Measurements from ENCODE around the gene RCOR2.
"Not testable (repeated sequence)": the region's sequence is repeated elsewhere in the genome, so short reads cannot be mapped to it uniquely, and the experiment has no call there.

Gene RCOR2

DNA sequence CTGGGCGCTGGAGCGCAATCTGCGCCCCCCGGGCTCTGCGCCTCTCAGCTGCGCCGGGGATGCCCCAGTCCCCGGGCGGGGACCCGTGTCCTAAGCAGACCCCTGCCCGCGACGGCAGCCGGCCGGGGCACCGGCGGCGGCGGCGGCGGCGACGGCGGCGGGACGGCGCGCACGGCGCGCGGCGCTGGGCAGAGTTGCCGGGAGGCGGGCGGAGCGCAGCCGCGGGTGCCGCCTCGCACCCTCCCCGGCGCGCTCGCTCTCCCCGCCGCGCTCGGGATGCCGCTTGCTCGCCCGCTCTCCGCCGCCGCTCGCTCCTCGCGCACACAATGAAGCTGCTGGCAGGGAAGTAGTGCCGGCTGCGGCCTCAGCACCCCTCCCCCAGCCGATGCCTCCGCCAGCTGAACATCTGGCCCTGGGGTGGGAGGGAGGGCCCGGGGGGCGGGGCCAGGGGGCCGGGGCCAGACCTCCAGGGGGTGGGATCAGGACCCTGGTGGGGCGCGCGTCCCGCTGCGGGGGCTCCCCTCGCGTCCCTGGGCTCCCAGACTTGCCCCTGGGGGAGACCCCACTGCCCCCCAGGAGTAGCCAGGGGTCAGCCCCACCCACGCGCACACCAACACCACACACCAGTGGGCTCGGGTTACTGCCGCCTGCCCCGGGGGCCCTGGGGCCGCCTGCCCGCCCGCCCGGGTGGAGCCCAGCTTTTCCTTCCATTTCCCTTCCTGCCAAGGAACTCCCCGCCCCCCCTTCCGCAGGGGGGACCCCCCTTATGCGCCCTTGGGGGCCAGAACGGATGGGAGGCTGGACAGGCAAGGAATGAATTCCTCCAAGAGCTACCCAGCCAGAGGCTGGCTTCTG lies at the start of gene RCOR2:
TSS of gene RCOR2 (minus strand) at position 328 of the 855 bp plus-strand sequence. CDS start 708 bp downstream, outside the sequence.
- FAIRE-seq = no peak

DNA sequence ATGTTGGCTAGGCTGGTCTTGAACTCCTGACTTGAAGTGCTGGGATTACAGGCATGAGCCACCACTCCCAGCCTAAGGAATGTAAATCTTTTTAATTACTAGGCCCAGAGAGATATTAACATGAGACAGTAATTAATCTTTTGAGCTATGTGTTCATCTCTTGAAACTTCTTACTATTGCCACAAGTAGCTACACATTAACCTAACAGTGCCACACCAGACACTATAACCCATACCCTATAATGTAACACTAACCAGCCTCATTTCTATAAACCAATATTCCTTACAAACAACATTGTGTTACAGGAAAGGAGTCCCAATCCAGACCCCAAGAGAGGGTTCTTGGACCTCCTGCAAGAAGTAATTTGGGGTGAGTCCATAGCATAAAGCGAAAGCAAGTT lies 49.5 kb upstream of the RCOR2 start:
- no peak for FAIRE-seq

DNA sequence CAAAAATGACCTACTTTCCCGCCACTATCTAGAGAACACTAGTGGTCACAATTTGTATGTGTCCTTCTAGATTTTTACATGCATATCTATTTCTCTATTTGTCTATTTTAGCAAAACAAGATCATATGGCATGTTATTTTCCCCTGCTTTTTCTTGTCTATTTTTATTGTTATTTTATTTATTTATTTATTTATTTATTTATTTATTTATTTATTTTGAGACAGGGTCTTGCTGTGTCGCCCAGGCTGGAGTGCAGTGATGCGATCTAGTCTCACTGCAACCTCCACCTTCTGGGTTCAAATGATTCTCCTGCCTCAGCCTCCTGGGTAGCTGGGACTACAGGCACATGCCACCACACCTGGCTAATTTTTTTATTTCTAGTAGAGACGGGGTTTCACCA lies 46.9 kb upstream of the RCOR2 start:
- not testable (repeated sequence) for FAIRE-seq

- FAIRE-seq = no peak
These were observed 44.8 kb upstream of the RCOR2 start for GRCh38 chr11:63961608-63962412.

DNA sequence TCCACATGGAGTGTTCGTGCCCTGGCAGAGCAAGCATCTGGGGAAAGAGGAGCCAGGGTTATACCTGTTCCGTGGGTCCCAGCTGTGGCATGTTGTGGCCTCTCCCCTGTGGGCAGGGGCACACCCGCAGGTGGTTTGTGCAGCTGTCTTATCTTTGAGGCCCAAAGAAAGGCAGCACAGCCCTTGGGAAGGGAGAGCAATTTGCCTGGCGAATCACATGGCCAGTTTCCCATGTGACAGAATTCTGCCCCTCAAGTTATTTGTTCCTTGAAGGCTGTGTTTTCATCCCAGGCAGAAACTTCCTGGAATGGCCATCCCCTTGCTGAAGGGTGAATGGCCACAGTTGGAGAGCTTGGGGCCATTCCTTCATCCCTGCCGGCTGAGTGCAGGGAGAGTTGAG lies 41.0 kb upstream of the RCOR2 start:
- no peak for FAIRE-seq

DNA sequence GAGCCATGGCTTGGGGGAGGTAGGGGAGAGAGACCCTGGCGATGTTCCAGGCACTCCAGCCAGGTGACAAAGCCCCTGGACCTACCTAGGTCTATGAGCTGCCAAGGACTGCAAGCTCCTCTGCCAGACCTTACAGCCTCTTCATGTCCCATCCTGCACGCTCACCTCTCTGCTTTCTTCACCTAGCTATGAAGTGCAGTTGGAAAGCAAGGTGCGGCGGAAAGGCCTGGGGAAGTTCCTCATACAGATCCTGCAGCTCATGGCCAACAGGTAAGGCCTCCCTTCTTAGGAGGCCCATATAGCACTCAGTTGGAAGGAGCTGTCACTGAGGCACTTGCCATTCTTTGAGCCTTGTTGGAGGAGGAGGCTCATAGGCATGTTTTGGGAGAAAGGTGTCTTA lies 35.6 kb upstream of the RCOR2 start:
- no peak for FAIRE-seq

GRCh38 chr11:63951779-63952536 lies 35.0 kb upstream of the RCOR2 start:
- FAIRE-seq = no peak

- FAIRE-seq = no peak
These were observed 28.7 kb upstream of the RCOR2 start for GRCh38 chr11:63945477-63946163.

DNA sequence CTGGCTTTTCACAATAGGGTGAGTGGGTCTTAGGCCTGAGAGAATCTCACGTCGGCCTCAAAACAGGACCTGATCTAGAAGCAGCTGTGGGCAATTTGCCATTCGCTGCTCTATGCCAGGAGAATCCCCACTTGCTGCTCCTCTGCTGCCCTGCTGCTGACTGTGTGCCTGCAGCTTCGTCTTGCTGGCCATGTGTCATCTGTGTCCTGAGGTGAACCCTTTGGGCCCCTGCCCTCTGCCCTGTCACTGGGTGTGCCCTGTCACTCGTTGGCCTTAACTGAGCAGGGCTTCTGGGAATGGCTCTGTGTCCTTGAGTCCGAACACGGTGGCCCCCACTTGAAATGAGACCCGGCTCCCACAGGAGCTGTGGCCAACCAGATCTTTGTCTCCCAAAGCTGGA lies 28.0 kb upstream of the RCOR2 start:
- no peak for FAIRE-seq

DNA sequence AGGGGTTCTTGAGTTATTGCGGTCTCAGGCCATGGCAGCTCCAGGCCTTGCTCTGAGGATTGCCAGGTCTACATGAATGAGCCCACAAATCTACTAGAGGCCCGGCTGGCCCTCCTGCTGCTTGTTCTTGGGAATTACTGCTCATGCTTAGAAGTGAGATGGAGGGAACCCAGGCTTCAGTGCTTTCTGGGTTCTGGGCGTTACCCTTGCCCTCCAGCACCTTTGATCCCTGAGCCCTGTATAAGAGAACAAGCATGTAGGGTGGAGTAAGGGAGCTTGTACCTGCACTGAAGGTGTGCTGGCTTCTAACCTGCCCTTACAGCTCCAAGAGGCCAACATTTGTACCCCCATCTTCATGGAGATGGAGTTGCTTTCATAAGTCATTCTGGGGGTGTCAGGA lies 25.8 kb upstream of the RCOR2 start:
- no peak for FAIRE-seq

- FAIRE-seq = no peak
These were observed 24.9 kb upstream of the RCOR2 start for GRCh38 chr11:63941901-63942300.

GRCh38 chr11:63940786-63941185 lies 23.8 kb upstream of the RCOR2 start:
- no peak for FAIRE-seq

- FAIRE-seq = no peak
These were observed 22.5 kb upstream of the RCOR2 start for GRCh38 chr11:63939397-63939891.

- FAIRE-seq = no peak
These were observed 21.8 kb upstream of the RCOR2 start, which contains the start of gene NAA40 for GRCh38 chr11:63938479-63939396. TSS of gene NAA40 (plus strand) at chr11:63939002. CDS start at chr11:63939097, 95 bp downstream.

- FAIRE-seq = no peak
These were observed 20.9 kb upstream of the RCOR2 start for GRCh38 chr11:63937713-63938478.

- no peak for FAIRE-seq
These were observed 16.5 kb upstream of the RCOR2 start for GRCh38 chr11:63933459-63933858.

- no peak for FAIRE-seq
These were observed 14.9 kb upstream of the RCOR2 start for GRCh38 chr11:63931876-63932275.

GRCh38 chr11:63931045-63931444 lies 14.1 kb upstream of the RCOR2 start:
- FAIRE-seq = no peak

DNA sequence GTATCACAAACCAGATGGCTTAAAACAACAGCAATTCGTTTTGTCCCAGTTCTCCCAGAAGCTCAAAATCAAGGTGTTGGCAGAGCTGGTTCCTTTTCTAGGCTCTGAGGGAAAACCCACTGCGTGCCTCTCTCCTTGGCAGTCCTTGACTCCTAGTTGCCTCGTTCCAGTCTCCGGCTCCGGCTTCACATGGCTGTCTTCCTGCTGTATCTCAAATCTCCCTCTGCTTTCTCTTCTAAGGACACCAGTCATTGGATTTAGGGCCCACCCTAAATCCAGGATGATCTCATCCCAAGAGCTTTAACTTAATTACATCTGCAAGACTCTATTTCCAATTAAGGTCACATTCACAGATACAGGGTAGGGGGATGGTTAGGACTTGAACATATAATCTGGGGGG lies 12.7 kb upstream of the RCOR2 start:
- FAIRE-seq = no peak

DNA sequence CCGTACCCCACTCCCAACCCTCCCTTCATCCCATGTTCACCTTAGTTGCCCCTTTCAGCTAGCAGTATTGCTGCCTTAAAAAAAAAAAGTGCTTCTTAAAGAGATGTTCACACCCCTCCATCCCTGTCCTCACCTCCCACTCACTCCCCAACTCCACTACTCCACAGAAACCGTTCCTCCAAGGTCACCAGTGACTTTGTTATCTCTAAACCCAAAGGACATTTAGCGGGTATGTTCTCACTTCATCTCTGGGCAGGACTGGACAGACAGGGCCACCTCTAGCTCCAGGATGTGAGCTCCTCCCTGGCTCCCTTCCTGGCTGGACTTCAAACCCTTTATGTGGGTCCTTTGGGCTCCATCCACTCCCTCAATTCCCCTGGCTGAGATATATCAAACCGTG lies 6.4 kb upstream of the RCOR2 start:
- FAIRE-seq = no peak

All from TTC549 (cell line).